Measurements from ENCODE around the gene DUOX1.
"Not testable (repeated sequence)": the region's sequence is repeated elsewhere in the genome, so short reads cannot be mapped to it uniquely, and the experiment has no call there.

DUOX1 gene

DNA sequence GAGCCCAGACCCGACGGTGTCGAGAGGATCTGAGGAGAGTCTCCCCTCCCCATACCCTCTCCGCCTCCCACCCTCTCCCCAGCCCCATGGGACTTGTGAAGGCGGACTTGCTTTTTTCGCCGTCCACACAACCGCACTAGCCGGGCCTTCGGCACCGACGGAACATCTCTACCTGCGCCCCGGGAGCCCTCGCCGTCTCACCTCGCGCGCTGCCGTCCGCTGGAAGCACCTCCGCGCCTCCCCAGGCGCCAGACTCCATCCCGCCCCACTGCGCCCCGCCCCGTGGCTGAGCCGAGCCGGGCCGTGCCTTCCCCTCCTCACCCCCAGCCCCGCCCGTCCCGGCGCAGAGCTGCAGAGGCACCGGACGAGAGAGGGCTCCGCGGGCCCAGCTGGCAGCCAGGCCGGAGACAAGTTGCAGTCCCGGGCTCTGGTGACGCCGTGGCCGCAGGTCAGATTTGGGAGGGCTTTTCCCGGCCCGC lies at the start of gene DUOX1, which contains the start of gene DUOXA1:
Gene DUOX1, plus strand, starts transcription at position 344 of the 479 bp plus-strand sequence. CDS start 1,973 bp downstream, outside the sequence.
Gene DUOXA1, minus strand, starts transcription at position 229 of the 479 bp plus-strand sequence. CDS start 6,865 bp downstream, outside the sequence.
- peak; percentile 38 to 57 for DNase-seq

DNA sequence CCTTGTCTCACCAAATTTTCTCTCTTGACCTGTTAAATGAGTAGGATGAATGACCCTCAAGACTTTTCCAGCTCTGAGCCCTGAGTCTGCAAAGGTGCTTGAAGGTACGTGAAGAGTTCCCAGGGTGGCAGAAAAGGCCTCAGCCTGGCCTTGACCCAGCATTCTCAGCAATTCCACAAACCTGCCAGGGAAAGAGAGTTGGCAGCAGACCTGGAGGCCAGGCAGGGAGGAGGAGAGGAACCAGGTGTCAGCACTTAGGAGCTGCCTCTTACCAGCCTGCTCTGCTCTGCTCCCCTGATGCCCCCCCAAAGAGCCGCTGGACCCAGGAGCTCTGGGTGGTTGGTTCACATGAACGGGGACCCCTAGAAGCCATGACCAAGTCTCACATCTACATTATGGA lies 49.2 kb upstream of the DUOX1 start:
- DNase-seq: not testable (repeated sequence)

DNA sequence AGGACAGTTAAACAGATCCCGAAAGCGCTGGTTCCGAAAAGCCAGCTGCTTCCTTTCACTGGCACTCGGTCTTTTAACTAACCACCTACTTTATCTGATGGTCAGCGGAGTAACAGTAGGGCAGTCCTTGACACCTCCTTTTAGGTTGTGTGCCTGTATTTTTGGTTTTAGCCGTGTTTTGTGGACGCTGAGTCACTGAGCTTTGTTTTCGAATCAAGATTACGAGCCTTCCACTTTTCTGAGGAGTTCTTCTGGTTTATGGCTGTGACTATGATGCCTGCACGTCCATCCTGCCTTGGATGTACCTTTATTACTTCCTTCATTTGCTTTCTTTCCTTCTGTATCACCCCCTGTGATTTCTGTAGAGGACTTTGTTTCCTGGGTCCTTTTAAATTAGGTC lies 47.4 kb upstream of the DUOX1 start:
- DNase-seq: not testable (repeated sequence)

DNA sequence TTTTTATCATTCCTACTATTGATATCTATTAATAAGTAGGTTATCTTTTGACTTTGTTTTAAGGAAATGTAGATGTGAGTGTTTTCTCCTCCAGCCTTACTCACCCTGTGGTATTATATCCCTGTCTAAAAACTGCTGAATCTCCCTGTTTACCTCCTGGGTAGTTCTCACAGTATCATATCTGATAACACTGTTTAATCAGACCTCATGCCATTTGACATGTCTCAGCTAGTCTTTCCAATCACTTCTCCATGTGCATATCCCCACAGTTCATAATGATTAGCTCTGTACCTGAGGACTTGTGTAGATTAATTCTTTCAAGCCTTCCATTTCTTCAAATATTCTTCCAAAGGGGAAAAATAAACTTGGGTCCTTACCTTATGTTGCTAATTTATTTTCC lies 46.6 kb upstream of the DUOX1 start:
- no peak for DNase-seq

DNA sequence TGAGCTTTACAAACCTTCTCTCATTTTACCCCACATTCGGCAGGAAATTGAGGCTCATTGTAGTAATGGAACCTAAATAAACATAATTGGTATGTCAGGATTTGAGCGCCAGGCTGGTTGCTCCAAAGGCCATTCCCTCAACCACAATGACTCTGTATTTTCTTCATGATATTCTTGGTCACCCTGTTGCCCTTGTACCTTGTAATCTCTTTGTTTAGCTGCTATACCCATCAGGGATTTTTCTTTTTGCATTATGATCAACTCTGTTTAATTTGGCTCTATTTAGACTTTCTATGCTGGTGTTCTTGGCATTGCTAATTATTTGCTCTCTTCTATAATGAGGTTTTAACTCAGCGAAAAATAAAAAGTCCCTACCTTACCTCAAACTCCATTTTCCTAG lies 45.6 kb upstream of the DUOX1 start:
- DNase-seq: no peak

DNA sequence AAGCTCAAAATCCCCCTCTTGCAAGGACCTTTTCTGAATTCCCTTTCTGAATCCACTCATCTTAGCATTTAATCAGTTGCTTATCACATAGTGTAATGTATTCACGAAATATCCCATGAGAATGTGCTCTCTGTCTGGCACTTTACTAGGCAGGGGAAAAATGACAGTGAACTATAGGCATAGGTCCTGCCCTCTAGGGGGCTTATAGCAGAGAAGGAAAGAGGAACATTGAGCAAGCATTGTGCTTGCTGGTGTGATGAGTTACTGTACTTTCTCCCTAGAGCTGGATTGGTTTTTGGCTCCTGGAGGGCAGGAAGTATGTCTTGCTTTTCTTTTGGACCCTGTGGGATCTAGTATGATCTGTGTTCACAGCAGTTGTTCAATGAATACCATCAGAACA lies 42.3 kb upstream of the DUOX1 start:
- DNase-seq: no peak

DNA sequence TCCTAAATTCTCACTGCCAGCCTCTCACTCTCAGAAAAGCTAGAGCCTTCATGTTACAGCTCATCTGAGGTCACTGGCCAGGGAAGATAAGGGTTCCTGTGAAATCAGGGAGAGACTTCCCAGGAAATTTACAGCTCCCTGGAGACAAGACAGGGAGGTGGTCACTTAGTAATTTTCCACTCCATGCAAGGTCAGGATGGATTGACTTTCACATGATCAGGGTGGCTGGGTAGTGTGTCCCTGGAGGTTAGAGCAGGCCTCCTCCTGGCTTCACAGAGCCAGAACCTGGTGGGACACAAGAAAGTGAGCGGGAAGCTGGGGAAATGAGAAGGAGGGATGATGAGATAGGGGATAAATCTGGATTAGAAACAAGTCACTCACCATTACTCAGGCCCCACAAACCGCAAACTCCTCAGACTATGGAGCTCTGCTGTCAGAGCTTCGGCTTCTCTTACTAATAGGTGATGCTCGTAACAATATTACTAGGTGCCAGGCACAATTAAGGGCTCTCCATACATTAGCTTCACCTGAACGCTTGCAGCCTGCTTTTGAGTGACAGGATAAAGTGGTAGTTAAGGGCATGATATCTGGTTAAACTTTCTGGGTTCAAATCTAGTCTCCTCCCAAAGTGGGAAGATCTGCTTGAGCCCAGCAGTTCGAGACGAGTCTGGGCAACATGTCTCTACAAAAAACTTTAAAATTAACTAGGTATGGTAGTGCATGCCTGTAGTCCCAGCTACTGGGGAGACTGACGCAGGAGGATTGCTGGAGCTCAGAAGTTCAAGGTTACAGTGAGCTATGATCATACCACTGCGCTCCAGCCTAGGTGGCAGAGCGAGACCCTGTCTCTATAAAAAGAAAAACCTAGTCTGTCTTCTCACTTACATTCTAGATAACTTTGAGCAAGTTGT lies 40.7 kb upstream of the DUOX1 start:
- DNase-seq: no peak

DNA sequence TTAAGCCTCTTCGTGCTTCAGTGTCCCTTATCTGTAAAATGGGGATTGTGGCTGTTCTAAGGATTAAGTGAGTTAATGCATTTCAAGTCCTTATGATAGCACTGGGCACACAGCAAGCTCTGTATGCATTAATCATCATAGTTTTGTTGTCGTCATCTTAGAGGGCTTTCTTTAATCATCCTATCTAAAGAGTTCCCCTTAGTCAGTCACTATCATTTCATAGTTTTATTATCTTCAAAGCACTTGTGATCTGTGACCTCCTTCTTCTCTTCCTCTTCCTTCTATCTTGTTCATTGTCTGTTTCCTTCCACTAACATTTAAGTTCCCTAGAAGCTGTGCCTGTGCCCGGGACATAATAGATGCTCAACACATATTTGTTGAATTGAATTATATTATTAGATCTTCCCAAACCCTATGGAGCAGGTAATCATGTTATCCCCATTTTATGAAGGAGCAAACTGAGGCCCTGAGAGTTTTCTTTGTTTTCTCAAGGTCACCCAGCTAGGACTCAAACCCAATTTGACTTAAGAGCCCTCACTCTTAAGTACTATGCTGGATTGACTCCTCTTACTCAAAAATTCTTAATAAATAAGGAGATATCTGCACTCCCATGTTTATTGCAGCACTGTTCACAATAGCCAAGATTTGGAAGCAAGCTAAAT lies 40.0 kb upstream of the DUOX1 start:
- no peak for DNase-seq

DNA sequence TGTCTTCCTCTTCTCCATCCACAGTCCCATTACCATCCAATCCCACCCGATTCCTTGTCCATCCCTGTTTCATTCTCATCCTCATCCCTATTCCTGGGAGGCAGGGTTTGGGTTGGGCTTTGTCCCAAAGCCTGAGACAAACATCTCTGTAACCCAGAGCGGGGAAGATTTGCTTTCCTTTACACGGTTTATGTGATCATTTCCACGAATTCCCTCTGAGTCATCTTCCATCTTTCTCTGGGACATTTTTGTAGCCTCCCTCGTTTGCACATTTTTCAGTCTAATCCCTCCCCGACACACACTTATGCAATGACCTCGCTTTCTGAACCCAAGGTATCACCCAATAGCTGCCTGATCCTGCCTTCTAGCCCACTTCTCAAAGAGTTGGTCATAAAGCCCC lies 38.6 kb upstream of the DUOX1 start:
- no peak for DNase-seq

DNA sequence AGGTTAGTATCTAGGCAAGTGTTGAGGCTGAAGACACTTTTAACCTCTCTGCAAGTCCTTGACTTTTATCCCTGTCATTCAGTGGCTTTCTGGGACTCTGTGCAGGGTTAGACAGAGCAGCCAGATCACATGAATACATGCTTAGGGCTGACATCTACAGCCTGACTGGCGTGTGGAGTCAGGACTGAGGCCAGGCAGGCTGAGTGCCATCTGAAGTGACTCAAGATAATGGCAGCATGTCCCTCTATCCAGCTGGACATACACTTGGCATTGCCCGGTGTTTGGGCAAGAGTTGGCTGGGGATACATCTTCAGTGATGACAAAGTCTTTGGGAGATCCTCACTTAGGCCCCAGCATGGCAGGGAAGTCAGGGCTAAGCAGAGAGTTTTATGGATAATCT lies 38.2 kb upstream of the DUOX1 start:
- no peak for DNase-seq

DNA sequence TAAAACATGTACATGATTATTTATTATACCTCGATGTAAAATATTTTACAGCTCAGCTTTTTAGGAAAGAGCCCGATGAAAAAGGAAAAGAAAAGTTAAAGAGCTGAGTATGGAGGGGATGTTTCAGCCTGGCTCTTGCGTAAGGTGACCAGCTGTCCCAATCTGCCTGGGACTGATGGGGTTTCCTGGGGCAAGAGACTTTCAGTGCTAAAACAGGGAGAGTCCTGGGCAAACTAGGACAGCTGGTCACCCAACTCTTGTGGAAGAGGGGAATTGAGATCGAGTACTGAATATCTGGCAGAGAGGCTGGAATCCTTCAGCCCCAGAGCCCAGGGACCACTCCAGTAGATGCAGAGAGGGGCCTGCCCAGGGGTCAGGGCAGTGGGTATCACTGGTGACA lies 36.8 kb upstream of the DUOX1 start:
- DNase-seq: no peak

DNA sequence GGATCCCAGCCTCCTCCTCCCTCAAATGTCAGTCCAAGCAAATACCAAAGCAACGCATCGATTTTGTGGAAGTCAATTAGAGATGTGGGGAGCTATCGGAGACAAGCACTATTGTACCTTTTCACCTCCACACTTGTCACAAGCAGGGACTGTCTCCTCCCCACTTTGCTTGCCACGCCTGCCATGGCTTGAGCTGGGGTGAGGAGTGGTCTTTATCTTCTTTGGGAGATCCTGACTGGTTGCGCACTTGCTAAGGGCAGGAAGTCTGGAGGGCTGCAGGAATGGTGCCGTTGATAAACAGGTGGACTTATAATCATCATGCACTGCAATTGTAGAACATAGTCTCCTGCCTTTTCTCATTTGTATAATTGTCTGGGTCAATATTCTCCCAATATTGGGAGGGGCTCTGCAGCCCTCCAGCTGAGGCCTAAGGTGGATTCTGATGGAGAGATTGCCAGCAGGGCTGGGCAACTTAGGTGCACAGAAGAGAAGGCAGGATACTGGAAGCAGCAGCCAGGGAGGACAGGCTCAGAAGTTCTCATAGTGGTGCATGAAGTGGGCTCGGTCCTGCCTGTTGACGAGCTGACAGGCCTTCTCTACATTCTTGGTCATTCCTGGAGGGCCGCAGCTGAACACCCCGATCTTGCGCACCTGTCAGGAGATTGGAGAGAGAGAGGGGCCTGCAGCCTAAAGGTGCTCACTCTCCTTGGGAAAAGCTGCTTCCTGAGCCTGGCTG lies 36.0 kb upstream of the DUOX1 start:
- no peak for DNase-seq

DNA sequence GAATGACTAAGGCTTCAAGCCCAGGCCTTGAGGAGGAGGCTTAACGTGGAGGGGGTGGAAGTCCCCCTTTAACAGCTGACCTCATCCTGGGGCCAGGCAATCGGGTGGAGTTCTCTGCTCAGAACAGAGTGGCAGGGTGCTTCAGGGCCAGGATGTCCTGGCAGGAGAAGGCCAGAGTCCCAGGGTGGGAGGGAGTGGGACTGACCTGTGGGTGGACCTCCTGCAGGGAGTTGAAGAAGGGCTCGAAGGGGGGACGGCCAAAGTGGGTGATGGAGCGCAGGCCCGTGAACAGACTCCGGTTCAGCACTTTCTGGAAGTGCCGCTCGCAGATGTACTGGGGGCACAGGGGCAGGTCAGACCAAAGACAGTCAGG lies 35.5 kb upstream of the DUOX1 start:
- no peak for DNase-seq

DNA sequence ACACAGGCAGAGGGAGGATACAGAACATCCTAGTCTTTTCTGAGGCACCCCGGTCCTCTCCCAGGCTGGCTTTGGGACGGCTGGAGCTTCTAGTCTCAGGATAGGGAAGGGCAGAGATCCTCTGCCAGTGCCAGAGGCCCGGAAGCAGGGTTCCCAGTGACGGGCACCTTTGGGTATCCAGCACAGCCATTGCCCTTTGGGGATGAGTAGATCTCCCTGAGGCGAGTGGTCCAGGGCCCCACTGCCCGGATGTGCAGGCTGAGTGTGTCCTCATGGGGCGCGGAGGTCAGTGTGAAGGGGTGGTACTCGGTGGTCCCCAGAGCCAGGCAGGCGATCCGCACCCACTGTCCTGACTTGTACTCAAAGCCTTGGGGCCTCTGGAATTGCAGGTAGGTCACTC lies 34.1 kb upstream of the DUOX1 start:
- DNase-seq: no peak

DNA sequence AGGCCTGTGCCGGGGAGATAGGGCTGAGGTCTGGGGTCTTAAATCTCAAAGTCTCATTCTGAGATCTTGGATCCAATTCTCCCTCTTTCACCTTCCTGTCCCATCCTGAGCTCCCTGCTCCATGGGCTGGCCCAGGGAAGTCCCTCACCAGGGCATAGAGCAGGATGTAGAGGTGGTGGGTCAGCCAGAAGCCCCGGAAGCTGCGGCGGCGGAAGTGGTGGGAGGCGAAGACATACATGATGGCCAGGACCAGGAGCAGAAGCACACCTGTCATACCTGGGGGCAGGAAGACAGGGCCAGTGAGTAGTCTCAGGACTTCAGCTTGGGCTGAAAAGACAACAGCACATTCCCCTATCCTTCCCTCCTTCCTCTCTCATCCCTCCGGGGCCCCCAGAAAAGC lies 32.3 kb upstream of the DUOX1 start:
- no peak for DNase-seq

DNA sequence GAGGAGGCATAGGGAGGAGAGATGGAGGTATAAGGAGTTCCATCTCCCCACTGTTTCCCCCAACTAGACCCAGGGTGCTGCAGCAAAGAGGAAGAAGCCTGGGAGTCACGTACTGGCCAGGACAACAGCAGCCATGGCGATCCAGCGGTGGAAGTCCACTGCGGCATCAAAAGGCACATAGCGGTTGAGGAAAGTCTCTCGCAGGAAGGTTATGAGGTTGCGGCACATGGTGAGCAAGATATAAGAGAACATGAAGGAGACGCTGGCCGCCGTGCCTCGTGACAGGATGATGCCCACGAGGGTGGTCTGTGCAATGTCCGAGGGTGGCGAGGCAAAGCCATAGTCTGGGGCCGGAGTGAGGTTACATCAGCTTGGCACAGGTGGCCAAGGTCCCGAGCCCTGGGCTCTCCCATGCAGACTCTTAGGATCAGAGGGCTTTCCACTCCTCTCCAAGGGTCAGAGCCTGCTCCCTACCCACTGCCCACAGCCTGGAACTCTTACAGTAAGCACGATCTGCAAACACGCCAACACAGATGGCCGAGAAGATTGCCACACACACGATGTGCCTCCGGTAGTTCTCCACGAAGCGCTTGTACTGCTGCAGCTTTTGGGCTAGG lies 30.1 kb upstream of the DUOX1 start:
- no peak for DNase-seq

DNA sequence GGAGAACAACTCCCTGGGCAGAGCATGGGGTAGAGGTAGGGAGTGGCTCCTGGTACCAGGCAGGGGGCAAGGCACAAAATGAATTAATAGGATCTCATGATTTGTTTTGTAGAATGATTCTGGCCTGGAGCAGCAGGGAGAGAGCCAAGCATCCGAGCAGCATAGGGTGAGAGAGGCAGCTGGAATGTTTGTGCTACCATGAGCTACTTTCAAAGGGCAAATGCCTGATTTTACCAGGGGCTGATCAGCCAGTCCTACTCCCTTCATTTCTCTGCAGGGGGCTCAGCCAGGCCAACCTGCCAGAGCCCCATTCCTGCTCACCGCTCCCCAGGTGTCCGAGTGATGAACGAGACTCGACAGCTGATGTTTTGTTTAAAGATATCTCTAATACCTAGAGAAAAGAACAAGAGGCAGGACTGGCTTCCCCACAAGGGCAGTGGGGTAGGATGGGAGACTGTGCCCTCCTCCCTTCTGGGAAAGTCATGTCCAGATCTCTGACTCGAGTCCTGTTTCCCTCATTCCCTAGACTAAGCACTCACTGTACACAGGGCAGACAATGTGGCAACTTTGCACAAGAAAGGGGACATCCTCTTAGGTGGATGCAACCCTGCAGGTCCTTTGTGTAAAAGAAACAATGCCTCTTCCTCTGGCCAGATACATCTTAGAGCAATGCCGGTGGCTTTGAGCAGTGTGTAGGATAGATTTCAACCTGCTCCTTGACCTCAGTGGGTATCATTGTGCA lies 28.7 kb upstream of the DUOX1 start:
- no peak for DNase-seq

DNA sequence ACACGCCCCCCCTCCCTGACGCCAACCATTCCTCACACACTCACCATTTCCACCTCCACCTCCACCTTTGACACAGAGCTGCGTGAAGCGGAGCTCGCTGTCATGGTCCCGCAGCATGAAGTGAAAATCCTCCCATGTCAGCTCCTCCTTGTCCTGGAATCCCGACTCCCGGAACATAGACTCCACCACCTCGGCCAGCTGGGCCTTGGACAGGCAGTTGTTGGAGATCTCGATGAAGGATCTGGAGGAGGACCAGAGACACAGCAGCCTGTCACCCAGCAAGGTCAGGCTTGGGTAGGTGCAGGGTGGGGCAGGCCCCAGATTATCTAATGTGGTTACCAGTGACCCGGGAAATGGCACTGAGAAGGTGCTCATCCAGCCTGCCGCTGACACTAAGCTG lies 28.0 kb upstream of the DUOX1 start:
- no peak for DNase-seq

DNA sequence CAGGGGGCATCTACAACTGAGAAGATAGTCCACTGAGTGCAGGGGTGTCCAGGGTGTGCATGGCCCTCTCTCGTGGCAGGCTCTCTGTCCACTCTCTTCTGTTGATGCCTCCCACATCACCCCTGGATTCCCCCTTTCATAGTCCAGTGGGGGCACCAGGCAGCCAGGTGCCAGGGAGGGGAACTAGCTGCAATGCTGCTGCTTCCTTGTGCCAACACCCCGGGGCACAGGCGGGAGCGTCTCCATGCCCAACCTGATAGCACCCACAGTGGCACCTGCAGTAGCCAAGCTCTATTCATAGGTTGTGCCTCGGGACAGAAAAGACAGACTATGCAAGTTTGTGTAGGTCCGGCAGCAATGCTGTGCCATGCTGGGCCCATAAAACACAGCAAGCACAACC lies 27.6 kb upstream of the DUOX1 start:
- no peak for DNase-seq

DNA sequence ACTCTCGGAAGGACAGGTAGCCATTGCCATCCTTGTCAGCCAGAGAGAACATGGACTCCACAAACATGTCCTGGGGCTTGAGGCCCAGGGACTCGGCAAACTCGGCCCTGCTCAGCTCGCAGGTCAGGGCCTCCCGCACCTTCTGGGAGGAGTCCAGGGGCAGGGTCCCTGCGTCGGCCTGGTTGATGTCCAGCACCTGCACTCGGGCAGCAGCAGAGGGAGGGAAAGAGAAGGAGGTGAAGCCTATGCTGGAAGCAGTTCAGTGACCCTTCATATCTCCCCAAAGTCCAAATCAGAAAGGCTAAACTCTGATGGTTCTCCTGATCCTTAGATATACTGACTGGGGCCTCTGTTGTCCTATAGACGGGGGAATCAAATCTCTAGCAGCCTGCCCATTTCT lies 25.6 kb upstream of the DUOX1 start:
- not testable (repeated sequence) for DNase-seq

DNA sequence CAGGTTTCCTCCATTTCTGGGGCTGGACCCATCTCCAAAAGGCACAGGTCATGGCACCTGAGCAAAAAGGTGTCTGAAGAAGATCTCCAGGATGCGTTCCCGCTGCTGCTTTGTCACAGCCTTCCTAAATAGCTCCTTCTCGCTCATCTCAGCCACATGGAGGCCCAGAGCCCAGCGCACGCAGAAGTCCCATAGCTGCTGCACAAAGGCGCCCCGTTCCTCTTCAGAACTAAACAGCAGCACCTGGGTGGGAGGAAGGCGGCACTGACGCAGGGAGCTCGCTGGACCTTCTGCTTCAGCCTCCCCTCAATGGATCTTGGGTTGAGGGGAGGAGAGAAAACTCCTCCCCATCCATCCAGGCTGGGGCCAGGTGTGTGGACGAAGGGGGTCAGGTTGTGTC lies 24.2 kb upstream of the DUOX1 start:
- no peak for DNase-seq
